CD4-positive, alpha-beta memory T cell (primary cell): ENCODE results near the gene VPS13D. TPM values are rescaled to one million over a fixed set of nuclear protein-coding genes. Genes with fewer than 3 reads are reported as not detected.
"Not testable (repeated sequence)": the region's sequence is repeated elsewhere in the genome, so short reads cannot be mapped to it uniquely, and the experiment has no call there.

Experiments
- CTCF ChIA-PET: fragments of 350-600 bp; sonication (Branson Sonifier 250); formaldehyde crosslinking; loops from one replicate; lab custom pipeline; 2021; ENCODE audit warnings: inconsistent platforms; ENCODE audit not compliant: partially characterized antibody; lab: Charles Lee
- POLR2A ChIA-PET: fragments of 350-600 bp; sonication (Branson Sonifier 250); formaldehyde crosslinking; loops from one replicate; lab custom pipeline; 2021; ENCODE audit not compliant: partially characterized antibody; lab: Charles Lee
- DNase-seq, 5 donors: peaks; one replicate each; pipeline versions ENCODE4 v3.0.0 to v3.0.0-alpha.2; 2020 to 2022; ENCODE audit warnings: mixed read lengths in 1 of 5
- H3K27ac ChIP-seq: one replicate; pipeline ENCODE4 v1.7.0; 2013; ENCODE audit warnings: low read depth, low read length
- H3K27me3 ChIP-seq: 2 replicates; pipeline ENCODE4 v1.7.0; 2013; ENCODE audit warnings: mild to moderate bottlenecking, low read length, moderate library complexity; ENCODE audit not compliant: insufficient read depth
- H3K36me3 ChIP-seq: 2 replicates; pipeline ENCODE4 v1.7.0; 2013; ENCODE audit warnings: mild to moderate bottlenecking, low read length, moderate library complexity; ENCODE audit not compliant: insufficient read depth
- H3K4me1 ChIP-seq: 2 replicates; pipeline ENCODE4 v1.7.0; 2013; ENCODE audit warnings: mild to moderate bottlenecking, low read length, moderate library complexity; ENCODE audit not compliant: insufficient read depth
- H3K4me3 ChIP-seq, 2 donors: one replicate each; pipeline ENCODE4 v1.7.0; 2013; ENCODE audit warnings: low read length in 2 of 2, mild to moderate bottlenecking in 1 of 2
- H3K9me3 ChIP-seq, 2 donors: one replicate each; pipeline ENCODE4 v1.7.0; 2013; ENCODE audit warnings: low read length in 2 of 2, control low read depth in 1 of 2; ENCODE audit not compliant: control insufficient read depth in 1 of 2
- H3K27ac Mint-ChIP-seq, 7 donors: one replicate each; pipeline ENCODE4 v1.8.0; 2020 to 2021; ENCODE audit warnings: mixed read lengths in 7 of 7, mild to moderate bottlenecking in 6 of 7, inconsistent platforms in 3 of 7, moderate library complexity in 3 of 7
- H3K27me3 Mint-ChIP-seq, 2 donors: one replicate each; pipeline ENCODE4 v1.8.0; 2020 to 2021; ENCODE audit warnings: mixed read lengths in 2 of 2
- H3K36me3 Mint-ChIP-seq, 2 donors: one replicate each; pipeline ENCODE4 v1.8.0; 2020 to 2021; ENCODE audit warnings: mixed read lengths in 2 of 2, inconsistent platforms in 1 of 2, mild to moderate bottlenecking in 1 of 2
- H3K4me1 Mint-ChIP-seq, 4 donors: one replicate each; pipeline ENCODE4 v1.8.0; 2020 to 2021; ENCODE audit warnings: mixed read lengths in 4 of 4, mild to moderate bottlenecking in 1 of 4
- H3K4me3 Mint-ChIP-seq, 8 donors: one replicate each; pipeline ENCODE4 v1.8.0; 2020 to 2021; ENCODE audit warnings: mixed read lengths in 8 of 8, mild to moderate bottlenecking in 7 of 8, moderate library complexity in 6 of 8, inconsistent platforms in 3 of 8
- H3K9me3 Mint-ChIP-seq, 8 donors: one replicate each; pipeline ENCODE4 v1.8.0; 2020 to 2021; ENCODE audit warnings: mixed read lengths in 8 of 8, mild to moderate bottlenecking in 5 of 8, inconsistent platforms in 3 of 8, moderate library complexity in 1 of 8
- intact Hi-C: fragments of 100-400 bp; cut with micrococcal nuclease; formaldehyde crosslinking; loops from one replicate; pipeline ENCODE4 v1.15.1; 2023
- polyA plus RNA-seq, 2 donors: library from polyadenylated mRNA; unstranded; fragments of 300-500 nt; fragmentation: Illumina TruSeq; gene quantifications; one replicate each; pipeline ENCODE4 v1.2.3, GENCODE V29; 2021
- total RNA-seq, 2 experiments: library from RNA; stranded (reverse); gene quantifications; one replicate each; pipeline ENCODE4 v1.2.3, GENCODE V29; 2021

The VPS13D gene
- total and polyA plus RNA-seq, 4 experiments from 2014 or later: 10.2 to 96.3 (median 52.5) TPM

DNA sequence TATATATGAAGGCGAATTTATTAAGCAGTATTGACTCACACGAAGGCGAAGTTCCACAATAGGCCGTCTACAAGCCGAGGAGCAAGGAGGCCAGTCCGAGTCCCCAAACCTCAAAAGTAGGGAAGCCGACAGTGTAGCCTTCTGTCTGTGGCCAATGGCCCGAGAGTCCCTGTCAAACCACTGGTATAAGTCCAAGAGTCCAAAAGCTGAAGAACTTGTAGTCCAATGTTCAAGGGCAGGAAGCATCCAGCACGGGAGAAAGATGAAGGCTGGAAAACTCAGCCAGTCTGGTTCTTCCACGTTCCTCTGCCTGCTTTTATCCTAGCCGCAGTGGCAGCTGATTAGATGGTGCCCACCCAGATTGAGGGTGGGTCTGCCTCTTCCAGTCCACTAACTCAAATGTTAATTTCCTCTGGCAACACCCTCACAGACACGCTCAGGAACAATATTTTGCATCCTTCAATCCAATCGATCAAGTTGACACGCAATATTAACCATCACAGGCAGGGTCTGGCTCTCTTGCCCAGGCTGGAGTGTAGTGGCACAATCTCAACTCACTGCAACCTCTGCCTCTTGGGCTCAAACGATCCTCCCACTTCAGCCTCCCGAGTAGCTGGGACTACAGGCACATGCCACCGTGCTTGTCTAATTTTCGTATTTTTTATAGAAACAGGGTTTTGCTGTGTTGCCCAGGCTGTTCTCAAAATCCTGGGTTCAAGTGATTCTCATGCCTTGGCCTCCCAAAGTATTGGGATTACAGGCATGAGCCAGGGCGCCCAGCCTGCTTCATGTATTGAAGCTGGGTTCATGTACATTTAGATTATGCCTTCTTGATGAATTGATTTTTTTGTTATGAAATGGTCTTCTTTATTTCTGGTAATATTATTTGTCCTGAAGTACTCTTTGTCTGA lies 302.8 kb downstream of the VPS13D start:
- H3K4me3 ChIP-seq: no peak overlapping the region
- no peaks in the 10 kb centered on the region for H3K36me3 ChIP-seq
- no peaks in the 10 kb centered on the region for H3K27me3 Mint-ChIP-seq
- H3K27me3 ChIP-seq: no peaks in the 10 kb centered on the region
- no peak overlapping the region for H3K27ac ChIP-seq
- no peak overlapping the region for H3K27ac Mint-ChIP-seq
- CTCF ChIA-PET: no interaction called here
- H3K4me3 Mint-ChIP-seq: no peak overlapping the region
- peaks cover 20 to 23% of the 10 kb centered on the region in 2 donors for H3K36me3 Mint-ChIP-seq
- intact Hi-C loops: no loop called here
- peaks cover 4 to 9% (median 8%) of the 10 kb centered on the region in 4 donors for H3K4me1 Mint-ChIP-seq
- DNase-seq: no peak
- H3K9me3 ChIP-seq: no peaks in the 10 kb centered on the region
- H3K4me1 ChIP-seq: peaks cover 4% of the 10 kb centered on the region
- POLR2A ChIA-PET: no interaction called here
- H3K9me3 Mint-ChIP-seq: peaks cover 0 to 18% (median 16%) of the 10 kb centered on the region in 8 donors

DNA sequence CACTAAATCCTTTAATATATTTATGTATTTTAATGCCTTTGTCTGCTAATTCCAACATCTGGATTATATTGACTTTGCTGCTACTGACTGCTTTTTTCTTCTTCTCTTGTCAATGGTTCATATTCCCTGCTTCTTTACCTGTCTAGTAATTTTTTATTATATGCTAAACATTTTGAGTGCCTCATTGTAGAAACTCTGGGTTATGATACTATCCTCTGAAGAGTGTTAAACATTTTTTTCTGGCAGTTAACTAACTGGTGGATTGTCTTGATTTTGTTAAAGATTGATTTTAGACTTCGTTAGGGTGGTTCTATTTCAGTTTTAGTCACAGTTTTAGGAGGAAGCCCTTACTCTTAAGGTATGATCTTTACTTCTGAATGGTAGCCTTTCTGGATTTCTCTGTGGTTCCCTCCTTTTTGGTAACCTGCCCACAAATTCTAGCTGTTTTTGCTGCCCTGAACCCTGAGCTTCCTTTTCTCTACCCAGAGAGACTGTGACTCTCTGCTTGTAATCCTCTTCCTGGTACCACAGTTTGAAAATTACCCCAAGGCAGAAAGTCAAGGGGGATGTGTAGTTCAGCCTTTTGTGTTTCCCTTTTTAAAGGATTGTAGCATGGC lies 306.3 kb downstream of the VPS13D start:
- peaks cover 22 to 29% of the 10 kb centered on the region in 2 donors for H3K36me3 Mint-ChIP-seq
- intact Hi-C loops: no loop called here
- DNase-seq: no peak

DNA sequence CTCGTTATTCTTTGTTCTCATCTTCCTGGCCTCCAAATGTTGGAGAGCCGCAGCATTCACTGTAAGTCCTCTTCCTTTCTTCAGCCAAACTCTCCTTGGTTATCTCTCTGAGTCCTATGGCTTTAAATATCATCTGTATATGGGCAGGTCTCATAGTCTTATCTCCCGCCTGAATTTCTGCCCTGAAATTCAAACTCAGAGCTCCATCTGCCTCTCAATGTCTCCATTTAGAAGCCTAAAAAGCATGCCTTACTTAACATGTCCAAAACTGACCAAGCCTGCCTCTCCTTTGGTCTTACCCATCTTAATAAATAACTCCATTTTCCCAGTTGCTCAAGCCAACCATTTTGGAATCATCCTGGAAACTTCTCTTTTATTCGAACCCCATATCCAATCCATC lies 307.5 kb downstream of the VPS13D start:
- no peak overlapping the region for H3K4me3 ChIP-seq
- intact Hi-C loops: no loop called here
- no peak overlapping the region for H3K27ac ChIP-seq
- no peaks in the 10 kb centered on the region for H3K27me3 ChIP-seq
- DNase-seq: no peak
- H3K4me3 Mint-ChIP-seq: no peak overlapping the region
- peaks cover 0 to 2% (median 0%) of the 10 kb centered on the region in 4 donors for H3K4me1 Mint-ChIP-seq
- H3K36me3 Mint-ChIP-seq: peaks cover 22 to 28% of the 10 kb centered on the region in 2 donors
- POLR2A ChIA-PET: interaction anchor here (1.2 kb wide), 1 partner anchor 27 kb away, joined by 4 read pairs; no protein-coding TSS in a partner anchor
- peaks cover 0 to 19% (median 16%) of the 10 kb centered on the region in 8 donors for H3K9me3 Mint-ChIP-seq
- no peaks in the 10 kb centered on the region for H3K4me1 ChIP-seq
- no peaks in the 10 kb centered on the region for H3K9me3 ChIP-seq
- H3K27me3 Mint-ChIP-seq: no peaks in the 10 kb centered on the region
- CTCF ChIA-PET: no interaction called here
- no peaks in the 10 kb centered on the region for H3K36me3 ChIP-seq
- H3K27ac Mint-ChIP-seq: peak overlapping the region in 1 of 7 donors; percentile 7

More for the DNA sequence above, 306.3 kb downstream of the VPS13D start:
- CTCF ChIA-PET: no interaction called here
- Mint-ChIP-seq H3K9me3 (peaks cover 0 to 19% (median 16%) of the 10 kb centered on the region in 8 donors), H3K27ac (no peak overlapping the region), H3K4me1 (peaks cover 0 to 3% (median 0%) of the 10 kb centered on the region in 4 donors), H3K27me3 (no peaks in the 10 kb centered on the region), H3K4me3 (no peak overlapping the region)
- Histone ChIP-seq H3K27me3 (no peaks in the 10 kb centered on the region), H3K4me1 (no peaks in the 10 kb centered on the region), H3K4me3 (no peak overlapping the region), H3K9me3 (no peaks in the 10 kb centered on the region), H3K27ac (no peak overlapping the region), H3K36me3 (no peaks in the 10 kb centered on the region)
- POLR2A ChIA-PET: no interaction called here

DNA sequence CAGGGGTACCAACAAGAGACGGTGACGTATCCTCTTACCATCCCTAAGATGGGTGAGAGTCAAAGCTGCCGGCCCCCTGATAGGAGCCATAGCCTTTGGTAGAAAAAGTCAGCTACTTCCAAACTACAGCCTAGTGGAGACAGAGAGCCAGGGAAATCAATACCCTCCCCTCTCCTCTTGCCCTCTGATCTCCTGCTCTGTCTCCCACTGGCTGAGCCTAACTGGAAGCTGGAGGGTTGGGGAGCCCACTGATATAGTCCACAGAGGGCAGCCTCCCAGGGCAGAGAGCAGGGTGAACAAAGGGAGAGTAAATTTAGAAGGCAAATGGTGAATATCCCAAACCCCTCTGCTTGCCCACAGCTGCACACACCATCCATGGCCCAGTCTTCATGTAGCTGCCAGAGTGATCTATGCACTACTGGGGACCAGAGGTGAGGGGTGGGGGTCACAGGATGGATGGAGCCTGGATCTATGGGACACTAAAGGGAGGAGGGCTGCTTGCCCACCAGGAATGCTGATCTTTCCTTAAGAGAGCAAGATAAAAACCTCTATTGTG lies 308.2 kb downstream of the VPS13D start:
- no peak for DNase-seq
- H3K36me3 Mint-ChIP-seq: peaks cover 22 to 27% of the 10 kb centered on the region in 2 donors
- intact Hi-C loops: no loop called here
- no peaks in the 10 kb centered on the region for H3K27me3 Mint-ChIP-seq
- POLR2A ChIA-PET: interaction anchor here (1.2 kb wide), 1 partner anchor 27 kb away, joined by 4 read pairs; no protein-coding TSS in a partner anchor
- Histone ChIP-seq H3K27me3 (no peaks in the 10 kb centered on the region), H3K4me1 (no peaks in the 10 kb centered on the region), H3K4me3 (no peak overlapping the region), H3K27ac (no peak overlapping the region), H3K9me3 (no peaks in the 10 kb centered on the region), H3K36me3 (no peaks in the 10 kb centered on the region)
- H3K4me3 Mint-ChIP-seq: no peak overlapping the region
- H3K4me1 Mint-ChIP-seq: peaks cover 0 to 2% (median 0%) of the 10 kb centered on the region in 4 donors
- peaks cover 0 to 19% (median 16%) of the 10 kb centered on the region in 8 donors for H3K9me3 Mint-ChIP-seq
- no peak overlapping the region for H3K27ac Mint-ChIP-seq
- CTCF ChIA-PET: no interaction called here

DNA sequence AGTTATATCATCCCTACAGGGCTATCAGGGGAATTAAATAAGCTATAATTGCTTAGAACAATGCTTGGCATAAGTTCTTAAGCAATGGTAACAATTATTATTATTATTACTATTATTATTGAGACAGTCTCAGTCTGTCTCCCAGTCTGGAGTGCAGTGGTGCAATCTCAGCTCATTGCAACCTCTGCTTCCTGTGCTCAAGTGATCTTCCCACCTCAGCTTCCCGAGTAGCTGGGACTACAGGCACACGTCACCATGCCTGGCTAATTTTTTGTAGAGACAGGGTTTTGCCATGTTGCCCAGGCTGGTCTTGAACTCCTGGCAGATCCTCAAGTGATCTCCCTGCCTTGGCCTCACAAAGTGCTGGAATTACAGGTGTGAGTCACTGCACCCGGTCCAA lies 308.7 kb downstream of the VPS13D start:
- H3K27me3 Mint-ChIP-seq, H3K9me3 ChIP-seq, CTCF ChIA-PET, H3K4me1 ChIP-seq, H3K4me1 Mint-ChIP-seq, H3K27me3 ChIP-seq, H3K27ac Mint-ChIP-seq, H3K4me3 ChIP-seq, DNase-seq, H3K36me3 ChIP-seq, H3K27ac ChIP-seq, H3K4me3 Mint-ChIP-seq, intact Hi-C loops: not testable (repeated sequence)
- peaks cover 0 to 19% (median 16%) of the 10 kb centered on the region in 8 donors for H3K9me3 Mint-ChIP-seq
- POLR2A ChIA-PET: interaction anchor here (1.2 kb wide), 1 partner anchor 28 kb away, joined by 4 read pairs; no protein-coding TSS in a partner anchor
- peaks cover 22 to 25% of the 10 kb centered on the region in 2 donors for H3K36me3 Mint-ChIP-seq

DNA sequence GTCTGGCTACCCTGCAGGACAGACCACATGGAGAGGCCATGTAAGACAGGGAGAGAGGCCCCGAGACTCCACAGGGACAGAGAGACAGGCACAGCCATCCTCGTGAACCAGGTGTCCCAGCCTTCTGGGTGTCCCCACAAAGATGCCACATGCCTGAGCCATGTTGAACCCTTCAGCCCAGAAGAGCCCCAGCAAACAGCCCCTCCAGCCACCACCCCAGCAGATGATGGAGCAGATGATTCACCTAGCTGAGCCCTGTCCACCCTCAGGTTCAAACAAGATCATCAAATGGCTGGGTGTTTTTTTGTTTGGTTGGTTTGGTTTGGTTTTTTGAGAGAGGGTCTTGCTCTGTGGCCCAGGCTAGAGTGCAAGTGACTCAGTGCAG lies 309.5 kb downstream of the VPS13D start:
- Histone ChIP-seq H3K27ac (no peak overlapping the region), H3K36me3 (no peaks in the 10 kb centered on the region), H3K9me3 (no peaks in the 10 kb centered on the region), H3K27me3 (no peaks in the 10 kb centered on the region), H3K4me1 (no peaks in the 10 kb centered on the region), H3K4me3 (no peak overlapping the region)
- peaks cover 0 to 19% (median 16%) of the 10 kb centered on the region in 8 donors for H3K9me3 Mint-ChIP-seq
- no peak overlapping the region for H3K27ac Mint-ChIP-seq
- H3K4me1 Mint-ChIP-seq: peaks cover 0 to 2% (median 0%) of the 10 kb centered on the region in 4 donors
- ChIA-PET POLR2A (interaction anchor here (0.7 kb wide), 1 partner anchor 710 kb away, joined by 5 read pairs; no protein-coding TSS in a partner anchor), CTCF (no interaction called here)
- intact Hi-C loops: no loop called here
- H3K36me3 Mint-ChIP-seq: peaks cover 19 to 25% of the 10 kb centered on the region in 2 donors
- no peak overlapping the region for H3K4me3 Mint-ChIP-seq
- peaks cover 0 to 2% of the 10 kb centered on the region in 2 donors for H3K27me3 Mint-ChIP-seq
- no peak for DNase-seq
